Activated CD4-positive, alpha-beta T cell treated with anti-CD3 and anti-CD28 coated beads, Interleukin-2, amount 10 ng/mL, durations not matched to agents 24 days and 14 days (primary cell): ENCODE data around the gene ASMTL. TPM values are rescaled to one million over a fixed set of nuclear protein-coding genes. Genes with fewer than 3 reads are reported as not detected.

Experiments used
- DNase-seq: peaks from one replicate; pipeline ENCODE4 v3.0.0; 2022
- H3K27ac Mint-ChIP-seq: one replicate; pipeline ENCODE4 v1.8.0; 2022; ENCODE audit warnings: mild to moderate bottlenecking, mixed read lengths
- H3K27me3 Mint-ChIP-seq: one replicate; pipeline ENCODE4 v1.8.0; 2022; ENCODE audit warnings: mixed read lengths
- H3K36me3 Mint-ChIP-seq: one replicate; pipeline ENCODE4 v1.8.0; 2022; ENCODE audit warnings: low read depth, mild to moderate bottlenecking, mixed read lengths
- H3K4me1 Mint-ChIP-seq: one replicate; pipeline ENCODE4 v1.8.0; 2021; ENCODE audit warnings: mixed read lengths
- H3K4me3 Mint-ChIP-seq: one replicate; pipeline ENCODE4 v1.8.0; 2022; ENCODE audit warnings: mild to moderate bottlenecking, moderate library complexity, mixed read lengths
- H3K9me3 Mint-ChIP-seq: one replicate; pipeline ENCODE4 v1.8.0; 2021; ENCODE audit warnings: mixed read lengths
- intact Hi-C: fragments of 100-400 bp; cut with micrococcal nuclease; formaldehyde crosslinking; loops from one replicate; pipeline ENCODE4 v1.15.1; 2023
- total RNA-seq: library from RNA; stranded (reverse); gene quantifications from 2 replicates; pipeline ENCODE4 v1.2.3, GENCODE V29; 2022

Gene ASMTL
- total RNA-seq, 1 donor from 2014 or later: 44.5 TPM

GRCh38 chrX:1425381-1425780 is 27.3 kb downstream of the ASMTL start:
- Mint-ChIP-seq H3K36me3 (peaks cover 74% of the 10 kb centered on the region), H3K27ac (no peak overlapping the region), H3K4me3 (no peak overlapping the region), H3K27me3 (no peaks in the 10 kb centered on the region), H3K9me3 (peaks cover 25% of the 10 kb centered on the region), H3K4me1 (no peaks in the 10 kb centered on the region)
- intact Hi-C loops: no loop called here
- no peak for DNase-seq

- no peak overlapping the region for H3K27ac Mint-ChIP-seq
- intact Hi-C loops: no loop called here
- H3K9me3 Mint-ChIP-seq: peaks cover 25% of the 10 kb centered on the region
- no peaks in the 10 kb centered on the region for H3K27me3 Mint-ChIP-seq
- DNase-seq: no peak
- no peaks in the 10 kb centered on the region for H3K4me1 Mint-ChIP-seq
- H3K36me3 Mint-ChIP-seq: peaks cover 79% of the 10 kb centered on the region
- no peak overlapping the region for H3K4me3 Mint-ChIP-seq
These were observed 28.4 kb downstream of the ASMTL start for GRCh38 chrX:1424147-1424851.

- H3K4me3 Mint-ChIP-seq: no peak overlapping the region
- H3K4me1 Mint-ChIP-seq: no peaks in the 10 kb centered on the region
- H3K27ac Mint-ChIP-seq: no peak overlapping the region
- peaks cover 25% of the 10 kb centered on the region for H3K9me3 Mint-ChIP-seq
- peaks cover 80% of the 10 kb centered on the region for H3K36me3 Mint-ChIP-seq
- no peak for DNase-seq
- no peaks in the 10 kb centered on the region for H3K27me3 Mint-ChIP-seq
- intact Hi-C loops: no loop called here
These were observed 29.5 kb downstream of the ASMTL start for GRCh38 chrX:1423215-1423614.

GRCh38 chrX:1422135-1422465 is 30.6 kb downstream of the ASMTL start:
- no peak for DNase-seq
- H3K27ac Mint-ChIP-seq: no peak overlapping the region
- H3K4me1 Mint-ChIP-seq: no peaks in the 10 kb centered on the region
- H3K4me3 Mint-ChIP-seq: no peak overlapping the region
- intact Hi-C loops: no loop called here
- H3K9me3 Mint-ChIP-seq: peaks cover 25% of the 10 kb centered on the region
- H3K36me3 Mint-ChIP-seq: peaks cover 74% of the 10 kb centered on the region
- no peaks in the 10 kb centered on the region for H3K27me3 Mint-ChIP-seq

GRCh38 chrX:1421433-1422134 is 31.1 kb downstream of the ASMTL start:
- intact Hi-C loops: no loop called here
- Mint-ChIP-seq H3K27ac (no peak overlapping the region), H3K36me3 (peaks cover 69% of the 10 kb centered on the region), H3K27me3 (no peaks in the 10 kb centered on the region), H3K4me3 (no peak overlapping the region), H3K4me1 (no peaks in the 10 kb centered on the region), H3K9me3 (peaks cover 25% of the 10 kb centered on the region)
- DNase-seq: no peak

- no peaks in the 10 kb centered on the region for H3K4me1 Mint-ChIP-seq
- no peak overlapping the region for H3K4me3 Mint-ChIP-seq
- H3K9me3 Mint-ChIP-seq: peaks cover 25% of the 10 kb centered on the region
- peak overlapping the region; percentile 22 for H3K27ac Mint-ChIP-seq
- DNase-seq: no peak
- H3K27me3 Mint-ChIP-seq: no peaks in the 10 kb centered on the region
- peaks cover 58% of the 10 kb centered on the region for H3K36me3 Mint-ChIP-seq
- intact Hi-C loops: no loop called here
These were observed 32.3 kb downstream of the ASMTL start for GRCh38 chrX:1420371-1420770.

GRCh38 chrX:1419545-1420355 is 33.0 kb downstream of the ASMTL start:
- peaks cover 54% of the 10 kb centered on the region for H3K36me3 Mint-ChIP-seq
- peaks cover 19% of the 10 kb centered on the region for H3K9me3 Mint-ChIP-seq
- intact Hi-C loops: no loop called here
- DNase-seq: no peak
- H3K4me1 Mint-ChIP-seq: no peaks in the 10 kb centered on the region
- H3K27ac Mint-ChIP-seq: peak overlapping the region; percentile 22
- no peaks in the 10 kb centered on the region for H3K27me3 Mint-ChIP-seq
- H3K4me3 Mint-ChIP-seq: no peak overlapping the region

- intact Hi-C loops: no loop called here
- Mint-ChIP-seq H3K36me3 (peaks cover 51% of the 10 kb centered on the region), H3K4me1 (no peaks in the 10 kb centered on the region)
These were observed 33.7 kb downstream of the ASMTL start for GRCh38 chrX:1418901-1419544.

GRCh38 chrX:1417921-1418771 is 34.6 kb downstream of the ASMTL start:
- DNase-seq: no peak
- no peak overlapping the region for H3K27ac Mint-ChIP-seq
- intact Hi-C loops: no loop called here
- peaks cover 50% of the 10 kb centered on the region for H3K36me3 Mint-ChIP-seq
- no peaks in the 10 kb centered on the region for H3K27me3 Mint-ChIP-seq
- no peaks in the 10 kb centered on the region for H3K4me1 Mint-ChIP-seq
- H3K4me3 Mint-ChIP-seq: no peak overlapping the region
- peaks cover 4% of the 10 kb centered on the region for H3K9me3 Mint-ChIP-seq

More at GRCh38 chrX:1418901-1419544, 33.7 kb downstream of the ASMTL start:
- DNase-seq: no peak
- Mint-ChIP-seq H3K9me3 (peaks cover 12% of the 10 kb centered on the region), H3K27me3 (no peaks in the 10 kb centered on the region), H3K27ac (no peak overlapping the region), H3K4me3 (no peak overlapping the region)

- Mint-ChIP-seq H3K27me3 (no peaks in the 10 kb centered on the region), H3K9me3 (peaks cover 4% of the 10 kb centered on the region), H3K36me3 (peaks cover 49% of the 10 kb centered on the region), H3K4me3 (no peak overlapping the region), H3K4me1 (no peaks in the 10 kb centered on the region), H3K27ac (no peak overlapping the region)
- intact Hi-C loops: no loop called here
- DNase-seq: no peak
These were observed 35.5 kb downstream of the ASMTL start for GRCh38 chrX:1416965-1417760.

GRCh38 chrX:1416327-1416784 is 36.4 kb downstream of the ASMTL start:
- H3K4me3 Mint-ChIP-seq: no peak overlapping the region
- intact Hi-C loops: no loop called here
- peaks cover 45% of the 10 kb centered on the region for H3K36me3 Mint-ChIP-seq
- H3K4me1 Mint-ChIP-seq: no peaks in the 10 kb centered on the region
- H3K9me3 Mint-ChIP-seq: no peaks in the 10 kb centered on the region
- DNase-seq: no peak
- H3K27ac Mint-ChIP-seq: no peak overlapping the region
- no peaks in the 10 kb centered on the region for H3K27me3 Mint-ChIP-seq

GRCh38 chrX:1412551-1413161 is 40.1 kb downstream of the ASMTL start:
- Mint-ChIP-seq H3K4me1 (no peaks in the 10 kb centered on the region), H3K4me3 (no peak overlapping the region), H3K27me3 (no peaks in the 10 kb centered on the region), H3K9me3 (no peaks in the 10 kb centered on the region), H3K27ac (no peak overlapping the region), H3K36me3 (peaks cover 30% of the 10 kb centered on the region)
- no peak for DNase-seq
- intact Hi-C loops: no loop called here
